NK-92 (cell line): ENCODE results near the gene ARHGEF40.

ENCODE experiments used
- DNase-seq: peaks from one replicate; lab custom pipeline; 2025; ENCODE audit not compliant: unreplicated experiment; lab: John Stamatoyannopoulos, UW

The ARHGEF40 gene

DNA sequence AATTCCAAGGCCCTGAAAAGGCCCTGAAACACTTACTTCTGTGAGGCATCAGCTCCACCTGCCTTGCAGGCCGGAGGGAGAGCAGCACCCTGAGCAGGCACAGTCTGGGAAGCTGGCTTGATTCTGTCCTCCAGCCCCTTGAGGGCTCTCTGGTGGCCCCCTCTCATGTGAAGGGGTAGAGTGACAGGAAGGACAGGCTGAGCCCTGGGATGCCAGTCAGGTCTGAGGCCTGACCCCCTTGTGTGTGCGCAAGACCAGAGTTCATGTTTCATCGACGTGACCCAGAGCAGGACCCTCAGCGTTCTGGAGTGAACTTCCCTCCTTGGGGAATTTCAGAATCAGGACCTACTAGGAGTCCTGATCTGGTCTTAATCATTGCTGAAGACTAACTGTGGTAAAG is 11.2 kb upstream of the ARHGEF40 start:
- DNase-seq: no peak

DNA sequence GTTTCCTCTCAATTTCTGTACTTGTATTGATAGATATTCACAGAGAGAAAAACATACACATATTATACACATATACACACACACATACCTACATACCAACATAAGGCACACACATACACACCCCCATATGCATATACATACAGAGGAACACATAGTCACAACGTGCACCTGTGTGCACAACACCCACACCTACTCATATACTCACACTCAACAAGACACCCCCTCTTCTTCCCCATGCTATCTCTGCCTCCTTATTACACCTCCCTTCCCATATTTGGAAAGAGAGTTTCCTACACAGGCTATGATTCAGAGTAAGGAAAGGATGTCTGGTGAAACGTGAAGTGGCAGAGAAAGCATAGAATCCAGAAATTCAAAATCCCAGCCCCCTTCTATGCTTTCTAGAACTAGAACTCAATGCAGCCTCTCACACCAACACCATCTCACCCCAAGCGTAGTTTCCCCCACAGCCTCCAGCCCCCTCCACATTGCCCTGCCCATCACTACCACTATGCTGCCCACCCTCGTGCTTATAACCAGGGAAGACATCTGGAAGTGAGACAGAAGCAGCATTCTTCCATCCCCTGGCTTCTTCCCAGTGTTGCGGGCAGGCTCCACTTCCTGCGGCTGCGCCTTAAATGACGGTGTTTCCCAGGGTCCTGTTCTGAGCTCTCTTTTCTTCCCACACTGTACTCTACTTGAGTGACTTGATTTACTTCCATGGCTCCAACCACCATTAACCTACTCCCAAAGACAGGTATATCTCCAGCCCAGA is 10.1 kb upstream of the ARHGEF40 start:
- DNase-seq: no peak

DNA sequence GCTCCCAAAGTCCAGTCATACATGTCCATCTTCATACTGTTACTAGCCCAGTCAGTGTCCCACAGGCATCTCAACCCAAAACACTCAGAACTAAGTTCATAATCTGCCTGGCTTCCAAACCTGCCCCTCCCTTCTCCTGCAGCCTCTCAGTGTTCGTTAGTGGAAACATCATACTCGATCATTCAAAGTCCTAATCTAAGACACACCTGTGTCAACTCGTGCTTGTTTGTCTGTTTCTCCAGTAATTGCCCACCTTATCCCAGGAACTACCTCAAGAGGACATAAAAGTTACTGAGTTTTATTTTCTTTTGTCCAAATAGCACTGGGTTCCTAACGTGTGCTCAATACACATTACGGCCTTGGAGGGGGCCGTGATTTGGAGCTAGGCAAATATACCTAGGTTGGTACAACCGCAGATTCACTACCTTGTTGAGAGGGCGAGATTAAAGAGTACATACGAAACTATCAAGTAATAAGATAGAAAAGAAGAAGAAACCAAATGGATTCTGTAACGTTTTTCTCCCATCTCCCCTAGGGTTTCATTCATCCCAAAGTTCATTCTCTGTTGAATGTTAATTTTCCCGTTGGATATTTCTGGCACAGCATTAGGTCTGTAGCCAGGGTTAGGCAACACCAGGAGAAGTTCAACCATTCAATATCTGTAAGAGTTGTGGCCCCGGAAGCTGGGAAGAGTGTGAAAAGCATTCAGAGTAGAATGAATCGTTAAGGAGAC is 9.3 kb upstream of the ARHGEF40 start:
- no peak for DNase-seq

DNA sequence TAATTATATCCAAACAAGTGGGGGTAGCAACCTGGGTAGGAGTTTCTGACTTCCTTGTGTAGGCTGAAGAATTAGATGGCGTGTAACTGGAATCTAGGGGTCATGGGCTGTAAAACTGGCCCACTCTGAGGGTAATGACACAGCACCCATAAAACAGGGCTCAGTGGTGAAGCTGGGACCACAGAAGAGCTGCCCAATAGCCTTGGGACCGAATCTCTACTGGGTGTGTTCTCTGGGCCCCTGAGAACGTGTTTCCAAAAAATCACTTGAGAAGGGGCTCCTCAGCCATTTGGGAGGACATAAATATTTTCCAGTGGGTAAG is 8.8 kb upstream of the ARHGEF40 start:
- DNase-seq: no peak

DNA sequence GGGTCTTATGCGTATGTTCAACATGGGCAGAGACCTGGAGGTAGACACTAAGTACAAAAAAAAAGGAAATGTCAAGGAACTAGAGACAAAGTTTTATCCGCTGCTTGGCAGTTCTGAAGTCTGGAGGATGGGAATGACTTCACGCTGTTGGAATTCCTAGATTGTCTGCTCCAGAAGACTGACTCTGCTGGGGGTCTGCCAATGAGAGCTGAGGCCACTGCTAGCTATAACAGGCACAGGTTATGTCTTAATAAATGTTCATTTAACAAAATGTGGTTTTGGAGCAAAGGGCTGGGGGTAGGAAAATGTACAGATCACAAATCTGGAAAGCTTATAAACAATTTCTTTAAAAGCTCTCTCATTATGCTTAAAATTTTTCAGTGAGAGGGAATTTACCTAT is 6.6 kb upstream of the ARHGEF40 start:
- DNase-seq: no peak

DNA sequence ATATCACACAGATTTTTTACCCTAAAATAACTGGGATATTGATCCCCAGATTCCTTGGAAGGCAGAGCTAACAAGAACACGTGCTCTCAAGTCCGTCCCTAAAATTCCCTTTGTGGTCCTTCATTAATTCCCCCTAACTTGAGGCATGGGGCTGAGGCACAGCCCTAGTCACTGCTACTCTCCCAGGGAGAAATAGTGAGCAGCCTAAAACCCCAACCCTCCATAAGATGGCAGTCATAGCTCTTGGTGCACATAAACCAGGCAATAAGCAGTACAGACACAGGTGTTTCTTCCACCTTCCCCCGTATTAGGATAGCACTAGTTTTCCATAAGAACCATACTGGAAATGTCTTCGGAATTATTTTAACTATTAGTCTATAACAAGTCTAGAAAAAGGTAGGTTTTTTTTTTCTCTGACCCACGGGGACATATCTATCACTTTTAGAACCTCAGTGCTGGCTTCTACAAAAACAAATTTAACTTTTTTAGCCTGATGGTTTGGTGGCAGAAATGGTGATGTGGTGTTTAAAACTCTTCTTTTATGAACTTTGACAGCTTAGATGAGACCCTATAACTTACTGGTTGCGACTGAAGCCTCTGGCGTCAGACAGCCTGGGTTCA is 3.1 kb upstream of the ARHGEF40 start:
- no peak for DNase-seq

DNA sequence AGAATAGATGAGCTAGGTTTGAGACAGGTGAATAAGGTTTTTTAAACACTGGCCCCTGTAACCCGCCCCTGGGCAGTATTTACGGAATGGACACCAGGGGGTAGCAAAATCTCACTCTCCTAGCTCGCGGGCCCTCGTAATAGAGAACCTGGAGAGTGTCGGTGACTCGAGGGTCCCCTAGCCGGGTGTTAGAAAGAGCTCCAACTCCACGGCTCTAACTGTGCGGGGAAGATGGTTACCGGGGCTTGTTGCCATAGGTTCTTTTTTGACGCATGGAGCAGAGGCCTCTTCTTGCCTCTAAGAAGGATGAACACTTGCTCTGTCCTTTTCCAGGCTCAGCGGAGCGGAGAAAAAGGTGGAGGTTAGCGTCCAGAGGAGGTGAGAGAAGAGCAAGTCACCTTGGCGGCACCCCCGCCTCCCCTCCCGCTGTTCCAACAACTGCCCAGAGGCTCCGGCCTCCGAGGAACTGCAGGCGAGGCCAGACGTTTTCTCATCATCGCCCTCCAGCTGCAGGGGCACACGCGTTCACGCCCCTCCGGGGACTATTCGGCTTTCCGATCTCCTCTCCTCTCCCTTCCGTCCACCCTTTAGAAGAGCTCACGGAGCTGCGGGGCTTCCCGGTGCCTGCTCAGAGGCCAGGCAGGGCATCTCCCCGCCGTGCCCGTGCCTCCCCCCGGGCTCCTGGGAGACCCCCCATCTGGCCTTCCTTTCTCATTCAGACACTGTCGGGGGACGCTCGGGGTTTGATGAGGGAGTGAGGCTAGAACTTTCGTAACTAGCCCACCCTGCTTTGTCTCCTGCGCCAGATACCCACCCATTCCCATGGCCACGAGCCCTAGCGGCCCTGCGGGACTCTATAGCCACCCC is 1.4 kb upstream of the ARHGEF40 start:
- DNase-seq: no peak

DNA sequence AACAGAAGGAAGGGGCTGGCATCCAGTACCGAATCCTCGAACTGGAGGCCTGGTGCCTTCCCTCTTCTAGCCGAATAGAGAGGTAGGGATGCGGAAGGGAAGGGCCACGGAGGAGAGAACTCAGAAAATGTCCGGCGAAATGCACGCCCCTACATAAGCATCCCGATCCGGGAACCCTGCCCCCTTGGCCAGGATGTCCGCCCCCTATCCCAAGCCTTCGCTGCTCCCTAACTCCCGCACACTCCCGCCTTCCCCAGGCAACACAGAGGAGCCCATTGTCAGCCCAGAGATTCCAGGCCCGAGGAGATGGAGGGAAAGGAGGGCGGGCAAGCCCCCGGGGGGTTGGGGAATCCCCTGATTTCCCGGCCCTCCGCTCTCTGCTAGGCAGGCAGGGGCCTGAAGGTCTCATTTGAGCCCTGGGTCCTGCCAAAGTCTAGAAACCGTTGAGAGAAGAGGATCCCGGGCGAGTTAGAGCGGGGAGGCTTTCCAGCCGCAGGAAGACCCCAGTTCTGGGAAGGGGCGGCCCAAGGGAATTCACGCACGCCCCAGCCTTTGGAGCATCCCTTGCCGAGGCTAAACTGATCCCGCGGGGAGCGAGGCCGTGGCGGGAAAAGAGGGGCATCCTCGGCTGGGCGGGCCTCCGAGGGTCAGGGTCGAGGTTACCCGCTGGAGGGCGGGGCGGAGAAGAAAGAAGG is 569 bp upstream of the ARHGEF40 start:
- no peak for DNase-seq

DNA sequence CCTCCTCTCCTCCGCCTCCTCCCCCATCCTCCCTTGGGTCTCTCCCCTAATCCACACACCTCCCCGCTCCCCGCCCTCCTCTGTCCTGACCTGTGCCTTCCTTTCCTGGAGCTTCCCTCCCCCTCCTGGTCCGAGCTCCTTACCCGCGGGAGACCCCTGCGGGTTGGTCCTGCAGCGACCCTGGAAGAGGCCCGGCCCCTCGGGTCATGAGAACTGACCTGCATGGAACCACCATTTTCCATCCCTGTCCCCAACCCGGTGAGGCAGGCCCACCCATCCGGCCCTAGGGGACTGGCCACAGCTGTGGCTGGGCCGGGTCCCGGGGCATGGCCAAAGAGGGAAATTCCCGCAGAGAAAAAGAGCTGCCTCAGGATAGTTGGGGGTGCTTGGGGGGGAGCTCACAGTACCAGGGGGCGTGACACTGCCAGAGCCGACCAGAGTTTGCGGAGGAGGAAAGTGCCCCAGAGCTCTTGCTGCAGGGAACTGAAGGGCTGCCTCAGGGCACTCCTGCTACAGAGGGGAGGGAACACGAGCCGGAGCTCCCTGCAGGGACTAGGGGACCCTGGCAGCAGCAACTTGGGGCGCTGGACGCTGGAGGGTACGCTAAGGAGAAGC is 613 bp downstream of the ARHGEF40 start:
- no peak for DNase-seq

DNA sequence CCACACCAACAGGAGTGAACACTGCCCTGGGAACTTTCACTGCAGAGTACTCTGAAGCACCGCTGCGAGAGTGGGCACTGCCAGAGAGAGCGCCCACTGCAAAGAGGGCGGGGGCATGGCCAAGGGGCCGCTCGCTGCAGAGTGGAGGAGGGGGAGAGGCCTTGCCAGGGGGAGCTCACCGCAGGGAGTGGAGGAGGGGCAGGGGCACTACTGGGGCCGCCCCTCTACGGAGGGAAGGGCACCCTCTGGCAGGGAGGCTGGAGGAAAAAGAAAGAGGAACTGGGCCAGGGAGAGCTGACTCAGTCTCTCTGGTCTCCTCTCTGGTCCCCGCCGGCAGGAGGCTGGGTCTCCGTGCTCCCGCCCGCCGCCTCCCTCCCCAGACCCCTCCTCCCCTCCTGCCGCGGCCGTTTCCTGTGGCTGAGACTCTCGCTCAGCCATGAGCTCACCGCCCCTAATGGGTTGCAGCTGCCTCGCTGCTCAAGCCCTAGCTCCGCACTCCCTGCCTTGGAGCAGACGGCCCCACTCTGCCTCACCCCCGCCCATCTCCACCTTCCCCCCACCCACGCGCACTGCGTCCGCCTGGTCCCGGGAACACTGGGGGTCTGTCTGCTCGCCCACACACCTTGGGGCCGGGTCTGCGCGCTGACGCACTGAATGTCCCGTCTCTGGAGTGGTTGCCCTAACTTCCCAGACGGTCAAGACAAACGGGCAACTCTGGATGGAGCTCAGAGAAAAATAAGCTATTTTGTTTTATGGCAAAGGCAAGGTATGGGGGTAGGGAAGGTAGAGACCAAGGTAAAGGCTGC is 1.3 kb downstream of the ARHGEF40 start:
- no peak for DNase-seq

DNA sequence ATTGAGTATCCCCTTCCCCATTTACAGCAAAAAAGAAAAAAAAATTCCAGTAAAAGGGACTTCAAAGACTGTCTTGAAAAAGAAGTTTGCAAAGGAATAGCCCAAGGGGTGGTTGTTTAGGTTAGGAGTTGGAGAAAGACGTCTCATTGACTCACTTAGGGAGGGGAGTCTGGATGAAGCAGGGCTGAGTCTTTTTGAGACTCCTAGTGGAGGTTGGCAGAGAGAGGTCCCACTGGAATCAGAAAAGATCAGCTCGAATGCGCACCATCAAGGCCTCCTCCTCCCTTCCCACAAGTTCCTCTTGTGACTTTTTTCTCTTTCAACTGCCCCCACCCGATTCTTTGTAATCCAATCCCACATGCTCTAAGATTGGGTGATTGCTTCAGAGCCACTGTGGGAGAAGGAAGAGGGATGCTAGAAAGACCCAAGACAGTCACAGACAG is 1.9 kb downstream of the ARHGEF40 start:
- no peak for DNase-seq

DNA sequence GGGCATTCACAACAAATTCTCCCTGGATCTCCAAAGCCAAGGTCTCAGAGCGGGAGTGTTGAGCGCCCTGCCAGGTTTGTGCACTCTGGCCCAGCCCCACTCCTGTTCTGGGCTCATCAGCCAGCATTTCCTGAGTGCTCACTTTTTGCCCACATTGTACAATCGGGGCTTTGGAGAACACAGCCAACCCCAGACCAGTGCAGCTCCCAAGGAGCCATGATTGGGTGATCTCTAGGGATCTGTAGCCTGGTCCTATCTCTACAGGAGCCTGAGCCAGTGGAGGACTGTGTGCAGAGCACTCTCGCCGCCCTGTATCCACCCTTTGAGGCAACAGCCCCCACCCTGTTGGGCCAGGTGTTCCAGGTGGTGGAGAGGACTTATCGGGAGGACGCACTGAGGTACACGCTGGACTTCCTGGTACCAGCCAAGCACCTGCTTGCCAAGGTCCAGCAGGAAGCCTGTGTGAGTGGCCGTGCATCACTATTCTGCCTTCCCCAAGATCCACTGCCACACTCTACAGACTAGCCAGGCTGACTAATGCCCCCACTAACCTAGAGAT is 2.8 kb downstream of the ARHGEF40 start:
- DNase-seq: no peak

DNA sequence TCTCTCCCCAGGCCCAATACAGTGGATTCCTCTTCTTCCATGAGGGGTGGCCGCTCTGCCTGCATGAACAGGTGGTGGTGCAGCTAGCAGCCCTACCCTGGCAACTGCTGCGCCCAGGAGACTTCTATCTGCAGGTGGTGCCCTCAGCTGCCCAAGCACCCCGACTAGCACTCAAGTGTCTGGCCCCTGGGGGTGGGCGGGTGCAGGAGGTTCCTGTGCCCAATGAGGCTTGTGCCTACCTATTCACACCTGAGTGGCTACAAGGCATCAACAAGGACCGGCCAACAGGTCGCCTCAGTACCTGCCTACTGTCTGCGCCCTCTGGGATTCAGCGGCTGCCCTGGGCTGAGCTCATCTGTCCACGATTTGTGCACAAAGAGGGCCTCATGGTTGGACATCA is 3.8 kb downstream of the ARHGEF40 start:
- no peak for DNase-seq

DNA sequence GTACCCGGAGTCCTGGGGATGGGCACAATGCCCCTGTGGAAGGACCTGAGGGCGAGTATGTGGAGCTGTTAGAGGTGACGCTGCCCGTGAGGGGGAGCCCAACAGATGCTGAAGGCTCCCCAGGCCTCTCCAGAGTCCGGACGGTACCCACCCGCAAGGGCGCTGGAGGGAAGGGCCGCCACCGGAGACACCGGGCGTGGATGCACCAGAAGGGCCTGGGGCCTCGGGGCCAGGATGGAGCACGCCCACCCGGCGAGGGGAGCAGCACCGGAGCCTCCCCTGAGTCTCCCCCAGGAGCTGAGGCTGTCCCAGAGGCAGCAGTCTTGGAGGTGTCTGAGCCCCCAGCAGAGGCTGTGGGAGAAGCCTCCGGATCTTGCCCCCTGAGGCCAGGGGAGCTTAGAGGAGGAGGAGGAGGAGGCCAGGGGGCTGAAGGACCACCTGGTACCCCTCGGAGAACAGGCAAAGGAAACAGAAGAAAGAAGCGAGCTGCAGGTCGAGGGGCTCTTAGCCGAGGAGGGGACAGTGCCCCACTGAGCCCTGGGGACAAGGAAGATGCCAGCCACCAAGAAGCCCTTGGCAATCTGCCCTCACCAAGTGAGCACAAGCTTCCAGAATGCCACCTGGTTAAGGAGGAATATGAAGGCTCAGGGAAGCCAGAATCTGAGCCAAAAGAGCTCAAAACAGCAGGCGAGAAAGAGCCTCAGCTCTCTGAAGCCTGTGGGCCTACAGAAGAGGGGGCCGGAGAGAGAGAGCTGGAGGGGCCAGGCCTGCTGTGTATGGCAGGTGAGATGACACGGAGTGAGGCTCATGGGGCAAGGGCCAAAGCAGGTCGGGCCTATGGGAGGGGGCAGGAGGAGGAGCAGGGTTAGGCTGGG is 4.5 kb downstream of the ARHGEF40 start:
- DNase-seq: no peak

DNA sequence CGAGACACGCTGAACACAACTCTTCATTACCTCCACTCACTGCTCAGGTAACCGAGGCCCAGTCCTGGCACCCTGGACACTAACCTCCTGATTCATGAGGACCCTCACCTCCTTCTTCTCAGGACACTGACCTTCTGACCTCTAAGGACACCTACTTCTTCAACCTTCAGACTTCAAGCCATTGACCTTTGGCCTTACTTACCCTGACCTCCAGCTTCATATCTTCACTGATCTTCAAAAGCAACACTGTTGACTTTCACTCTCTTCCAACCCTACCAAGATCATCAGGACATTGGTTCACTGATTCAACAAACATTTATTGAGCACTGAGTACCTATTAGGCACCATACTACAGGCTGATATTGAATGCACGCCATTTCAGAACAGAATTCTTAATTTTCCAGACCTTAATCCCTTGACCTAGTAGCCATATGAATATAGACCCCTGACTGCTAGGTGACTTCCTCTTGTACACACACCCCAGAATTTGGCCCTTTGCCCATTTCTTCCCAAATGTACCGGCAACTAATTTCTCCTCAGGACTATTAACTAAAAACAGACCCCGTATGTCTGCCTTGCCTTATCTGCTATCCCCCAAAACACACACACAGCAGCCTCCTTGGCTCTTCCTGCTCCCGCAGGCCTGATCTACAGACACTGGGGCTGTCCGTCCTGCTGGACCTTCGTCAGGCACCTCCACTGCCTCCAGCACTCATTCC is 5.8 kb downstream of the ARHGEF40 start:
- DNase-seq: no peak

DNA sequence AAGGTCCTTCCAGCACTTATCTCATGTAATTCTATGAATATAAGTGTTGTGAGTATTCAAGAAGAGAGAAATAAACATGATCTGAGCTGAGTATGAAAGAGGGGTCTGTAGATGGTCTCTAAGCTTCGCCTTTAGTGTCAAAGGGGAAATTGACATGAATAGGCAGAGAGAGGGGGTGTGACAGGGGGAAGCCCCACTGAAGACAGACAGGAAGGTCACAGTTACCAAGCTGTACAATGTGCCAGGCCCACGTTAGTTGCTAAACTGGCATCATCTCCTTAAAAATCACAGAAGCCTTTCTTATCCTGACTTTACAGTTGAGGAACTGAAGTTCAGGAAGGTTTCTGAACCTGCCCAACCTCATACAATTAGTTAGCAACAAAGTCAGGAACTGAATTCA is 7.6 kb downstream of the ARHGEF40 start:
- no peak for DNase-seq

DNA sequence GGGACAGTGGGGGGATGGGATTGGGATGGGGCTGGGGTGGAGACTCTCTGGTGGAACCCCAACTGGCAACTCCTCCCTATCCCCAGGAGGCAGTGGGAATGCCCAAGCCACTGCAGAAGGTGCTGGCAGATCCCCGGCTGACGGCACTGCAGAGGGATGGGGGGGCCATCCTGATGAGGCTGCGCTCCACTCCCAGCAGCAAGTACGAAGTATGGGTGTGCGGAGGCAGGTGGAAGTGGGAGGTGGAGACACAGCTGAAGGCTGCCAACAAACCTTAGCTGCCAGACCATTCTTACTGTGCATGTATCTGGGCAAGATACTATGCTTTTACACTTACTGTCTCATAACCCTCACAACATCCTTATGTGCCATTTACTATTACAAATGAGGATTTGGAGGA is 8.2 kb downstream of the ARHGEF40 start:
- no peak for DNase-seq

DNA sequence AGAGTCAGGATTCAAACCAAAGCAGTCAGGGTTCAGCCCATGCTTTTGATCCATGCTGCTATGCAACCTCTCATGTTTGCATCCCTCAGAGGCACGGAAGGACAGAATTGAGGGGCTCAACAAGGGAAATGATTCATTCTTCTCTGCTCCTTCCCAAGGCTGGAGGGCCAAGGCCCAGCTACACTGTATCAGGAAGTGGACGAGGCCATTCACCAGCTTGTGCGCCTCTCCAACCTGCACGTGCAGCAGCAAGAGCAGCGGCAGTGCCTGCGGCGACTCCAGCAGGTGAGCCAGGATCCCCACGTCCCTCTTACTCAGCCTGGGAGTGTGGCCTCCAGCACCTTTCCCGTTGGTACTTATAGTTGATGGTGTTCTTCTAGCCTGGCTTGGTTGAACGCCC is 8.6 kb downstream of the ARHGEF40 start:
- DNase-seq: no peak
